ENCODE data around the gene OR10V1. TPM values are rescaled to one million over a fixed set of nuclear protein-coding genes. Genes with fewer than 3 reads are reported as not detected.

Gene OR10V1, protein sequence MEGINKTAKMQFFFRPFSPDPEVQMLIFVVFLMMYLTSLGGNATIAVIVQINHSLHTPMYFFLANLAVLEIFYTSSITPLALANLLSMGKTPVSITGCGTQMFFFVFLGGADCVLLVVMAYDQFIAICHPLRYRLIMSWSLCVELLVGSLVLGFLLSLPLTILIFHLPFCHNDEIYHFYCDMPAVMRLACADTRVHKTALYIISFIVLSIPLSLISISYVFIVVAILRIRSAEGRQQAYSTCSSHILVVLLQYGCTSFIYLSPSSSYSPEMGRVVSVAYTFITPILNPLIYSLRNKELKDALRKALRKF
- not detected for total RNA-seq

DNA sequence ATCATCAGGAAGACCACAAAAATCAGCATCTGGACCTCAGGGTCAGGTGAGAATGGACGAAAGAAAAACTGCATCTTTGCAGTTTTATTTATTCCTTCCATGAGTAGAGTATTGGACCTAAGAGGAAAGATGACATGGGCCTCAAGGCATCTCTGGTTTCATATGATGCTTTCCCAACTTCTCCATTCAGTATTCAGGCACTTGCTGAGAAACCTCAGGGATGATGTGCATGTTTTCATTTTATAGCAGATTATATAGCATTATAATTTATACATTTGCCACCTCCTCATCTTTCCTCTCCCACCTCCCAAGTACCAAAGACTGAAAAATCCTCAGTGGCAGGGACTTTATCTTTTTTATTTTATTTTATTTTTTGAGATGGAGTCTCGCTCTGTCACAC lies at the start of gene OR10V1:
Gene OR10V1, minus strand, starts transcription at position 101 of the 400 bp plus-strand sequence. Its CDS starts 0 bp downstream, at position 101.
- H3K4me3 ChIP-seq, result no peak within 1 kb of the TSS
- intact Hi-C loops (cut with DNase I; ENCODE audit: low total_unique reads), result no loop called here
- DNase-seq (ENCODE audit: low spot score in 2 of 2), result no peak
- no peaks in the 10 kb centered on the region for H3K9me3 ChIP-seq
- no peaks in the 10 kb centered on the region for H3K36me3 ChIP-seq
- TF ChIP-seq POLR2A (IDR thresholded peaks at IDR 0.05), result no peak
- TF ChIP-seq POLR2AphosphoS5 (IDR thresholded peaks at IDR 0.05), result no peak
- TF ChIP-seq, protein P1, sequence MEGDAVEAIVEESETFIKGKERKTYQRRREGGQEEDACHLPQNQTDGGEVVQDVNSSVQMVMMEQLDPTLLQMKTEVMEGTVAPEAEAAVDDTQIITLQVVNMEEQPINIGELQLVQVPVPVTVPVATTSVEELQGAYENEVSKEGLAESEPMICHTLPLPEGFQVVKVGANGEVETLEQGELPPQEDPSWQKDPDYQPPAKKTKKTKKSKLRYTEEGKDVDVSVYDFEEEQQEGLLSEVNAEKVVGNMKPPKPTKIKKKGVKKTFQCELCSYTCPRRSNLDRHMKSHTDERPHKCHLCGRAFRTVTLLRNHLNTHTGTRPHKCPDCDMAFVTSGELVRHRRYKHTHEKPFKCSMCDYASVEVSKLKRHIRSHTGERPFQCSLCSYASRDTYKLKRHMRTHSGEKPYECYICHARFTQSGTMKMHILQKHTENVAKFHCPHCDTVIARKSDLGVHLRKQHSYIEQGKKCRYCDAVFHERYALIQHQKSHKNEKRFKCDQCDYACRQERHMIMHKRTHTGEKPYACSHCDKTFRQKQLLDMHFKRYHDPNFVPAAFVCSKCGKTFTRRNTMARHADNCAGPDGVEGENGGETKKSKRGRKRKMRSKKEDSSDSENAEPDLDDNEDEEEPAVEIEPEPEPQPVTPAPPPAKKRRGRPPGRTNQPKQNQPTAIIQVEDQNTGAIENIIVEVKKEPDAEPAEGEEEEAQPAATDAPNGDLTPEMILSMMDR (IDR thresholded peaks at IDR 0.05), result no peak
- no peaks in the 10 kb centered on the region for H3K27me3 ChIP-seq
- no peak within 1 kb of the TSS for H3K27ac ChIP-seq
- no peaks in the 10 kb centered on the region for H3K4me1 ChIP-seq

DNA sequence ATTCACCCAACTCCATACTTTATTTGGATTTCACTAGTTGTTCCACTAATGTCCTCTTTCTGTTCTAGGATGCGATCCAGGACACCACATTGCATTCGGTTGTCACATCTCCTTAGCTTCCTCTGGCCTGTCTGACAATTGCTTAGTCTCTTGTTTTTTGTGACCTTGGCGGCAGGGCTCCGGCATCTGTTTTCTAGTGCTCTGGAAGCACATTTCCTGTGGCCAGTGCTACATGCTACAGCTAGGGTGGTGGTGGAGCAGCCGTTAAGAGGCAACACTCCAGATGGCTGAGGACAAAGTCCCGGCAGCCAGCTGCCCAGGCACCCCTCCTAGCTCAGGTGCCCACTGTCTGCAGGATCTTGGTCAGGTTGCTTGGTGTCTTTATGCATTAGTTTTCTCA lies 48.3 kb upstream of the OR10V1 start:
- Histone ChIP-seq H3K36me3 (no peaks in the 10 kb centered on the region), H3K4me3 (no peak overlapping the region), H3K27ac (no peak overlapping the region), H3K27me3 (no peaks in the 10 kb centered on the region), H3K9me3 (no peaks in the 10 kb centered on the region), H3K4me1 (no peaks in the 10 kb centered on the region)
- intact Hi-C loops (cut with DNase I; ENCODE audit: low total_unique reads), result no loop called here
- TF ChIP-seq POLR2A (IDR thresholded peaks at IDR 0.05) (no peak), POLR2AphosphoS5 (IDR thresholded peaks at IDR 0.05) (no peak)
- TF ChIP-seq, protein P1 (IDR thresholded peaks at IDR 0.05), result no peak
- DNase-seq (ENCODE audit: low spot score in 2 of 2), result no peak

DNA sequence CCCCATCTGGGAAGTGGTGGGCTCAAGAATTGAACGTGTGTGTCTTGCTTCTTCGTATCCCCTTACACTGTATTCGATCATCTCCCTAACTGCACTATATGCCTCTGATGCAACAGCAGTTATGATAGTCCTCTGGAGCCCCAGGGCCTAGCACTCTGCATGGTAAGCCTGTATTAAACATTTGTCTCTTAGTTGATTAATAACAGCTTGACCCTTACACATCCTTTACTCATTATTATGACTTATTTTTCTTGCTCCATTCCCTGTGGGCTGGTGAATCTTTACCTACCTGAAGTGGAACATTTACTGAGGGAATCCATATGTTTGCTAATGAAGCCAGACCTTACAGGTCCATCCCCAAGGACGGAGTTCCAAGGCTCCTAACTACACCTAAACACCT lies 47.1 kb upstream of the OR10V1 start:
- TF ChIP-seq, protein P1 (IDR thresholded peaks at IDR 0.05), result no peak
- H3K4me1 ChIP-seq, result peaks cover 5 to 6% of the 10 kb centered on the region in 2 donors
- no peak overlapping the region for H3K27ac ChIP-seq
- no peaks in the 10 kb centered on the region for H3K36me3 ChIP-seq
- H3K4me3 ChIP-seq, result no peak overlapping the region
- no peak for DNase-seq (ENCODE audit: low spot score in 2 of 2)
- H3K9me3 ChIP-seq, result no peaks in the 10 kb centered on the region
- intact Hi-C loops (cut with DNase I; ENCODE audit: low total_unique reads), result no loop called here
- H3K27me3 ChIP-seq, result no peaks in the 10 kb centered on the region

DNA sequence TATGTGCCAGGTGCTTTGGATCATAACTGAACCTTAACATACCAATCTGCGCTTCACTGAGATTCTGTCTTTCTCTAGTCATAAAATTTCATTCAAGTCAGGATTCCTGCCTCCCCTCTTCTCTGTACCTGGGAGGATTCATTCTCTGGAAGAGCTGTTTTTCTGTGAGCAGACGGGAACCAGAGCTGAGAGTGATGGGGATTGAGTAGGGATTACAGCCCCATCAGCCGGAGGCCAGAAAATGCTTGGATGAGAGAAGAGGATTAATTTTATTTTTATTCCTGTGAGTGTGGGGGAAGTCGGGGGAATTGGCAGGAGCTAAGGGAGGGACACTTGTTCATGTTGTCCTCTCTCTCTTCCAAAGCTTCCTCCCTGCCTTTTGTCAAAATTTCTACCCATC lies 46.3 kb upstream of the OR10V1 start:
- peaks cover 6 to 8% of the 10 kb centered on the region in 2 donors for H3K4me1 ChIP-seq

DNA sequence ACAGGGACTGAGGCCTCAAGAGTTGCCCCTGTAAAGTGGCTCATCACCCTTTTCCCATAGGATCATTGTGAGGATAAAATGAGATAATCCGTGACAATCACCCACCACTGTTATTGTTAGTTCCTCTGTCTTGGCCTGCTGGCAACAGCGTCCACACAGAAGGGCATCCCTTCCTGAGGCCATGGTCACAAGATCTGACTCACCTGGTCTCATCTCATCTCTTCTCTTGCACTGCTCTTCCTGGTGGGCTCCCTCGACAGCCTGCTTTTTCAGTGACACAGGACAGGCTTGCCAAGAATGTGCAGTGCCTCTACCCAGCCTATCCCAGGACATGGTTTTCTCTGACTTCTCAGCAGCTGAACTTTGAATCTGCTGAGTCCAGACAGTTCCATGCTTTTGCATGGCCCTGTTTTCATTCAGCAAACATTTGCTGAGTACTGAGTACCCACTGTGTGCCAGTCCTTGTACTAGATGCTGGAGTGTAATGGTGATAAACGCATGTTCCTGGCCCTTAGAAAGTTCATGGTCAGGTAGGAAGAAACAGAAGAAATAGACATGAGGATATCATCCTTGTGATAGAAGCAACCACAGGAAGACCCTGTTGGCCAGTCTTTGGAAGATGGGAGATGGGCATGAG lies 44.9 kb upstream of the OR10V1 start:
- DNase-seq (ENCODE audit: low spot score in 2 of 2), result no peak
- Histone ChIP-seq H3K36me3 (no peaks in the 10 kb centered on the region), H3K27me3 (no peaks in the 10 kb centered on the region), H3K9me3 (no peaks in the 10 kb centered on the region), H3K4me3 (no peak overlapping the region), H3K27ac (no peak overlapping the region), H3K4me1 (peaks cover 6 to 8% of the 10 kb centered on the region in 2 donors)
- no peak for TF ChIP-seq POLR2A (IDR thresholded peaks at IDR 0.05)
- TF ChIP-seq POLR2AphosphoS5 (IDR thresholded peaks at IDR 0.05), result no peak
- TF ChIP-seq, protein P1 (IDR thresholded peaks at IDR 0.05), result no peak
- intact Hi-C loops (cut with DNase I; ENCODE audit: low total_unique reads), result no loop called here

More for the DNA sequence above, 46.3 kb upstream of the OR10V1 start:
- intact Hi-C loops (cut with DNase I; ENCODE audit: low total_unique reads), result no loop called here
- no peak for DNase-seq (ENCODE audit: low spot score in 2 of 2)
- Histone ChIP-seq H3K4me3 (no peak overlapping the region), H3K27me3 (no peaks in the 10 kb centered on the region), H3K27ac (no peak overlapping the region), H3K36me3 (no peaks in the 10 kb centered on the region), H3K9me3 (no peaks in the 10 kb centered on the region)
- no peak for TF ChIP-seq POLR2A (IDR thresholded peaks at IDR 0.05)
- TF ChIP-seq, protein P1 (IDR thresholded peaks at IDR 0.05), result no peak
- no peak for TF ChIP-seq POLR2AphosphoS5 (IDR thresholded peaks at IDR 0.05)
